GM12801 (cell line): ENCODE data around the gene SLC12A8.

Experiments
- CTCF ChIP-seq: IDR thresholded peaks from one replicate; pipeline ENCODE4 v1.5.1; 2011; ENCODE audit warnings: control low read depth; ENCODE audit not compliant: insufficient read length; ENCODE audit errors: extremely low read depth

The SLC12A8 gene

GRCh38 chr3:125186800-125187598 lies 25.5 kb downstream of the SLC12A8 start:
- no peak for TF ChIP-seq CTCF

- TF ChIP-seq CTCF: no peak
Observed at GRCh38 chr3:125186261-125186787, 26.2 kb downstream of the SLC12A8 start.

GRCh38 chr3:125185805-125186204 lies 26.7 kb downstream of the SLC12A8 start:
- no peak for TF ChIP-seq CTCF

GRCh38 chr3:125179884-125180240 lies 32.7 kb downstream of the SLC12A8 start:
- no peak for TF ChIP-seq CTCF

- no peak for TF ChIP-seq CTCF
Observed at GRCh38 chr3:125179143-125179883, 33.2 kb downstream of the SLC12A8 start.

- TF ChIP-seq CTCF: no peak
Observed at GRCh38 chr3:125177746-125178145, 34.8 kb downstream of the SLC12A8 start.

GRCh38 chr3:125175295-125176078 lies 37.1 kb downstream of the SLC12A8 start:
- TF ChIP-seq CTCF: no peak
